Esophagus squamous epithelium (tissue), 4 donors: ENCODE data around the gene DNMT3A.

Source experiments
- POLR2A ChIP-seq, 4 donors: fragments of 450-650 bp; IDR thresholded peaks; one replicate each; pipeline ENCODE4 v1.6.1; 2017; ENCODE audit warnings: antibody characterized with exemption in 4 of 4, mild to moderate bottlenecking in 4 of 4, moderate library complexity in 3 of 4
- TF ChIP-seq, protein P1 (sequence below), 6 experiments: fragments of 450-650 bp in 4 of 6; fragments of 200-600 bp in 2 of 6; sonication (generic) in 2 of 6; IDR thresholded peaks; one replicate each; pipeline ENCODE4 v1.5.1; 2016 to 2019; ENCODE audit warnings: antibody characterized with exemption in 6 of 6, mild to moderate bottlenecking in 4 of 6, moderate library complexity in 4 of 6

DNA sequence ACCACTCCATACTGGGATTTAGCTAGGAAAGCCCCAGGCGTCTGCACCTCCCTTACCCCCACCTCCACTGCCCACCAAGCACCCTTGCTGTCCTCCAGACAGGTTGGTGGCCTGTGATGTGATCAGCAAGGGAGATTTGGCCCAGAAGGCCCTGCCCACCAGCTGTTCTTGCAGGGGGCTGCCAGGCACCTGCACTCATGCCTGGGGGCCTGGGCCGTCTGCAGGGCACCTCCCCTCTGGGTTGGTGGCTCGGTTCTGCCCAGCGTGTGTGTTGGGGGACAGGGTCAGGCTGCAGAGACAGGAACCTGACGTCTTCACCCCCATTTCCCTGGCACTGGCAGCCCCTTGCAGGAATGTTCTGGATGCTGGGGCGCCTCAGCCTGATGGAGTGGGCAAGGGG lies 5.8 kb downstream of the DNMT3A start:
- TF ChIP-seq, protein P1, sequence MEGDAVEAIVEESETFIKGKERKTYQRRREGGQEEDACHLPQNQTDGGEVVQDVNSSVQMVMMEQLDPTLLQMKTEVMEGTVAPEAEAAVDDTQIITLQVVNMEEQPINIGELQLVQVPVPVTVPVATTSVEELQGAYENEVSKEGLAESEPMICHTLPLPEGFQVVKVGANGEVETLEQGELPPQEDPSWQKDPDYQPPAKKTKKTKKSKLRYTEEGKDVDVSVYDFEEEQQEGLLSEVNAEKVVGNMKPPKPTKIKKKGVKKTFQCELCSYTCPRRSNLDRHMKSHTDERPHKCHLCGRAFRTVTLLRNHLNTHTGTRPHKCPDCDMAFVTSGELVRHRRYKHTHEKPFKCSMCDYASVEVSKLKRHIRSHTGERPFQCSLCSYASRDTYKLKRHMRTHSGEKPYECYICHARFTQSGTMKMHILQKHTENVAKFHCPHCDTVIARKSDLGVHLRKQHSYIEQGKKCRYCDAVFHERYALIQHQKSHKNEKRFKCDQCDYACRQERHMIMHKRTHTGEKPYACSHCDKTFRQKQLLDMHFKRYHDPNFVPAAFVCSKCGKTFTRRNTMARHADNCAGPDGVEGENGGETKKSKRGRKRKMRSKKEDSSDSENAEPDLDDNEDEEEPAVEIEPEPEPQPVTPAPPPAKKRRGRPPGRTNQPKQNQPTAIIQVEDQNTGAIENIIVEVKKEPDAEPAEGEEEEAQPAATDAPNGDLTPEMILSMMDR (IDR thresholded peaks at IDR 0.05): no peak
- no peak for TF ChIP-seq POLR2A (IDR thresholded peaks at IDR 0.05)
